Measurements from ENCODE around the gene FZD2. TPM values are rescaled to one million over a fixed set of nuclear protein-coding genes. Genes with fewer than 3 reads are reported as not detected.
"Not testable (repeated sequence)": the region's sequence is repeated elsewhere in the genome, so short reads cannot be mapped to it uniquely, and the experiment has no call there.

The FZD2 gene
- total RNA-seq, 2 donors from 2014 or later, result 0.67 to 2.0 TPM

DNA sequence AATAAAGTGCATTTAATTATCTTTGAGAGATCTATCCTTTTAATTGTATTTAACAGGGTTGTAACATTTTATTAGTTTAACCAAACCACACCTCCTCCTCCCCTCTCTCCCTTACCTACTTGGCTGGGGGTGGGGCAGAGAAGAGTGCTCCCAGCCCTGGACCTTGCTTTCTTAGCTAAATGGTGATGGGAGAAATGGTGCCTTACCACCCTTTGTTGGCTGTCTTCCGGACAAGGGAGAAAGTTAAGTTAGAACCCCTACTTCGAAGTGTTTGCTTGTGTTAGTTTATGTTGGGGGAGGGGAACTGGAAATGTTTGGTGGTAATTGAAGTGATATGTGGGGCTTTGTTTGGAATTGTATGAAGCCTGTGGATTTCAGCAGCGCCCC, 3.9 kb downstream of the FZD2 start:
- no peaks in the 10 kb centered on the region for H3K4me1 ChIP-seq
- no peak overlapping the region for H3K9ac ChIP-seq (ENCODE audit: low read depth in 2 of 2, low read length in 2 of 2)
- no peaks in the 10 kb centered on the region for H3K36me3 ChIP-seq
- no peaks in the 10 kb centered on the region for H3K9me3 ChIP-seq
- intact Hi-C loops (cut with DNase I), result no loop called here
- DNase-seq, result no peak
- no peak overlapping the region for H3K27ac ChIP-seq
- TF ChIP-seq, protein P1, sequence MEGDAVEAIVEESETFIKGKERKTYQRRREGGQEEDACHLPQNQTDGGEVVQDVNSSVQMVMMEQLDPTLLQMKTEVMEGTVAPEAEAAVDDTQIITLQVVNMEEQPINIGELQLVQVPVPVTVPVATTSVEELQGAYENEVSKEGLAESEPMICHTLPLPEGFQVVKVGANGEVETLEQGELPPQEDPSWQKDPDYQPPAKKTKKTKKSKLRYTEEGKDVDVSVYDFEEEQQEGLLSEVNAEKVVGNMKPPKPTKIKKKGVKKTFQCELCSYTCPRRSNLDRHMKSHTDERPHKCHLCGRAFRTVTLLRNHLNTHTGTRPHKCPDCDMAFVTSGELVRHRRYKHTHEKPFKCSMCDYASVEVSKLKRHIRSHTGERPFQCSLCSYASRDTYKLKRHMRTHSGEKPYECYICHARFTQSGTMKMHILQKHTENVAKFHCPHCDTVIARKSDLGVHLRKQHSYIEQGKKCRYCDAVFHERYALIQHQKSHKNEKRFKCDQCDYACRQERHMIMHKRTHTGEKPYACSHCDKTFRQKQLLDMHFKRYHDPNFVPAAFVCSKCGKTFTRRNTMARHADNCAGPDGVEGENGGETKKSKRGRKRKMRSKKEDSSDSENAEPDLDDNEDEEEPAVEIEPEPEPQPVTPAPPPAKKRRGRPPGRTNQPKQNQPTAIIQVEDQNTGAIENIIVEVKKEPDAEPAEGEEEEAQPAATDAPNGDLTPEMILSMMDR (IDR thresholded peaks at IDR 0.05), result no peak
- peaks cover 19% of the 10 kb centered on the region for H3K27me3 ChIP-seq
- H3K4me3 ChIP-seq, result no peak overlapping the region

- H3K4me1 ChIP-seq, result no peaks in the 10 kb centered on the region
- H3K36me3 ChIP-seq, result no peaks in the 10 kb centered on the region
- H3K4me3 ChIP-seq, result no peak overlapping the region
- no peak overlapping the region for H3K27ac ChIP-seq
- no peaks in the 10 kb centered on the region for H3K27me3 ChIP-seq
- no peak overlapping the region for H3K9ac ChIP-seq (ENCODE audit: low read depth in 2 of 2, low read length in 2 of 2)
- no peaks in the 10 kb centered on the region for H3K9me3 ChIP-seq
- intact Hi-C loops (cut with DNase I), result no loop called here
- TF ChIP-seq, protein P1 (IDR thresholded peaks at IDR 0.05), result no peak
- no peak for DNase-seq
Observed at GRCh38 chr17:44564429-44564828, 7.1 kb downstream of the FZD2 start.

- intact Hi-C loops (cut with DNase I), result no loop called here
- Histone ChIP-seq H3K27me3 (no peaks in the 10 kb centered on the region), H3K9ac (ENCODE audit: low read depth in 2 of 2, low read length in 2 of 2) (no peak overlapping the region), H3K27ac (no peak overlapping the region), H3K4me1 (no peaks in the 10 kb centered on the region), H3K4me3 (no peak overlapping the region), H3K9me3 (no peaks in the 10 kb centered on the region), H3K36me3 (no peaks in the 10 kb centered on the region)
- DNase-seq, result no peak
- TF ChIP-seq, protein P1 (IDR thresholded peaks at IDR 0.05), result no peak
Observed at GRCh38 chr17:44565866-44566443, 8.7 kb downstream of the FZD2 start.

DNA sequence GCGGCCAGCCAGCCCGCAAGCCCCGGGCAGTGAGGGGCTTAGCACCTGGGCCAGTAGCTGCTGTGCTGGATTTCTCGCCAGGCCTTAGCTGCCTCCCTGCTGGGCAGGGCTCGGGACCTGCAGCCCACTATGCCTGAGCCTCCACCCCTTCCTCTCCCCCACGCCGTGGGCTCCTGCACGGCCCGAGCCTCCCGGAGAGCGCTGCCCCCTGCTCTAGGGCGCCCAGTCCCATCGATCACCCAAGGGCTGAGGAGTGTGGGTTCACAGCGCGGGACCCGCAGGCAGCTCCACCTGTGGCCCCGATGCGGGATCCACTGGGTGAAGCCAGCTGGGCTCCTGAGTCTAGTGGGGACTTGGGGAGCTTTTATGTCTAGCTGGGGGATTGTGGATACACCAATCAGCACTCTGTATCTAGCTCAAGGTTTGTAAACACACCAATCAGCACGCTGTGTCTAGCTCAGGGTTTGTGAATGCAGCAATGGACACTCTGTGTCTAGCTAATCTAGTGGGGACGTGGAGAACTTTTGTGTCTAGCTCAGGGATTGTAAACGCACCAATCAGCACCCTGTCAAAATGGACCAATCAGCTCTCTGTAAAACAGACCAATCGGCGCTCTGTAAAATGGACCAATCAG, 11.1 kb downstream of the FZD2 start:
- H3K27me3 ChIP-seq; H3K9me3 ChIP-seq; H3K36me3 ChIP-seq; H3K4me1 ChIP-seq; DNase-seq; H3K27ac ChIP-seq; H3K4me3 ChIP-seq; intact Hi-C loops (cut with DNase I); H3K9ac ChIP-seq (ENCODE audit: low read depth in 2 of 2, low read length in 2 of 2): not testable (repeated sequence)

DNA sequence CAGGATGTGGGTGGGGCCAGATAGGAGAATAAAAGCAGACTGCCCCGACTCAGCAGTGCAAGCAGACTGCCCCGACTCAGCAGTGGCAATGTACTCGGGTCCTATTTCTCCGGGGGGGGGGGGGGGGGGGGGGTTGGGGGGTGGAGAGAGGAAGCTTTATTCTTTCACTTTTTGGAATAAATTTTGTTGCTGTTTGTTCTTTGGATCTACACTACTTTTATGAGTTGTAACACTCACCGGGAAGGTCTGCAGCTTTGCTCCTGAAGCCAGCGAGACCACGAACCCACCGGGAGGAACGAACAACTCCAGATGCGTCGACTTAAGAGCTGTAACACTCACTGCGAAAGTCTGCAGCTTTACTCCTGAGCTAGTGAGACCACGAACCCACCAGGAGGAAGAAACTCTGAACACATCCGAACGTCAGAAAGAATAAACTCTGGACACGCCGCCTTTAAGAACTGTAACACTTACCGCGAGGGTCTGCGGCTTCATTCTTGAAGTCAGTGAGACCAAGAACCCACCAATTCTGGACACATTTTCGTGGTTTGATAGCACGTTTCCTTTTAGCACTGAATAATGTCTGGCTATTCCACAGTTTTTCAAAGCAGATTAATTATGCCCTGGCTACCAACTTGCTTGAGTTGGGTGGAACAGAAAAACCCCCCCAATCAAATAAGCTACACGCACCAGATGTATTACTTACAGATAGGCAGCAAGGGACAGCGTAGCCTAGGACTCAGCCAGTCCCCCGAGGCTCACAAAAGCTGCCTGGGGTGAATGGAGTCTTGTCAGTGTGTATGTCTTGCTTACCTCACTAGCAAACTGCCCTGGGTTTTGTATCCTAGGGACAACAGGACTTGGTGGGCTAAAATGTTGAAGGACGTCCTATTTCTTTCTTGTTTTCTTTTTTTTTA, 11.9 kb downstream of the FZD2 start:
- no peak for DNase-seq
- intact Hi-C loops (cut with DNase I), result no loop called here
- H3K36me3 ChIP-seq, result no peaks in the 10 kb centered on the region
- no peaks in the 10 kb centered on the region for H3K27me3 ChIP-seq
- TF ChIP-seq, protein P1 (IDR thresholded peaks at IDR 0.05), result no peak
- H3K4me1 ChIP-seq, result no peaks in the 10 kb centered on the region
- no peak overlapping the region for H3K27ac ChIP-seq
- H3K4me3 ChIP-seq, result no peak overlapping the region
- no peak overlapping the region for H3K9ac ChIP-seq (ENCODE audit: low read depth in 2 of 2, low read length in 2 of 2)
- no peaks in the 10 kb centered on the region for H3K9me3 ChIP-seq
